GM18861 (cell line): ENCODE measurements around the gene PET100.

ENCODE experiments used
- ATAC-seq: cut with Tn5 transposase; IDR thresholded peaks from one replicate; pipeline ENCODE4 v1.9.1; 2021; ENCODE audit not compliant: unreplicated experiment

The PET100 gene, protein sequence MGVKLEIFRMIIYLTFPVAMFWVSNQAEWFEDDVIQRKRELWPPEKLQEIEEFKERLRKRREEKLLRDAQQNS

DNA sequence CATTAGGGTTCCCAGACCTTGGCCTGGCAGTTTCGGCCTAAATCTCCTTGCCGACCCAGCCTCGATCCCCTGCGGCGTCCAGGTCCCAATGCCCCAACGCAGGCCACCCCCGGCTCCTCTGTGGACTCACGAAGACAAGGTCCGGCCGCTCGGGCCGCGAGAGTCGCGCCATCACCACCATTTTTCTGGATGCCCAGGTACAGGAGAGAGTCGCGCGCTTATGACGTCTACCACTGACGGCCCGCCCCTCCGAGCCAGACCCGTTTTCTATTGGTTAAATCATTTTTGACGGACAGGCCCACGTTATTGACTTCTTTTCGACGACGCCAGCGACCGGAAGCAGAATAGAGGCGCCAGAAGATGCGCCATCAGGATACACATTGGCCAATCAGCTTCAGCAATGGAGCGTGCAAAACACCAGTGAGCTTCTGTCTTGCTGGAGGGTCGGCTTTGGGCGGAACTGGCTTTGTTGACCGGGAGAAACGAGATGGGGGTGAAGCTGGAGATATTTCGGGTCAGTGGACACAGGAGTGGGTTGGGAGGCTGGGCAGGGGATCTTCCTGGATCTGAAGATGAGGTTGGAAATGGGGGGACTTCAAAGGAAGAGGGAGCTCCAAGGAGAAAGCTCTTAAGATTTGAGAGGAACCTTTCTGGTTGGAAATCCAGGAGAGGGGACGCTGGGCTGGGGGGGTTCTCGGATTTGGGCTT, at the start of gene PET100, which contains the start of gene XAB2:
TSS of gene PET100 (plus strand) at position 447 of the 708 bp plus-strand sequence. CDS start at position 488, 41 bp downstream.
TSS of gene XAB2 (minus strand) at position 199 of the 708 bp plus-strand sequence. CDS start at position 181, 18 bp downstream.
- peak; percentile 87 for ATAC-seq

DNA sequence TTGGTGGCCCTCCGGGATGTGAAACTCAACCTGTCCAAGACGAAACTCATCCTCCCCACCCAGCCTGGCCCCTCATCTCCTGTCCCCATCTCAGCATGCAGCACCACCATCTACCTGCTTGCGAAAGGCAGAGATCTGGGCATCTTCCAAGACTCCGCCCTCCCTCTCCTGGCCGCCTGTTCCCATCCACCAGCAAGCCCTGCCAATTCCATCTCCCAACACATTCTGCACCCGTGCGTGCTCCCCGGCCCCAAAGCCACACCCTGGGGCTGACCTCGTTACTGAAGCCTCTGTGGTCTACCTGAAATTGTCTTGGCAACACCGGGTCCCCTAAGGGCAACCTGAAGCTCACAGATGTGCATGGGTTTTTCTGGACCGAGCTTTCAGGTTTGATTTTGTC, 47.1 kb upstream of the PET100 start:
- no peak for ATAC-seq

DNA sequence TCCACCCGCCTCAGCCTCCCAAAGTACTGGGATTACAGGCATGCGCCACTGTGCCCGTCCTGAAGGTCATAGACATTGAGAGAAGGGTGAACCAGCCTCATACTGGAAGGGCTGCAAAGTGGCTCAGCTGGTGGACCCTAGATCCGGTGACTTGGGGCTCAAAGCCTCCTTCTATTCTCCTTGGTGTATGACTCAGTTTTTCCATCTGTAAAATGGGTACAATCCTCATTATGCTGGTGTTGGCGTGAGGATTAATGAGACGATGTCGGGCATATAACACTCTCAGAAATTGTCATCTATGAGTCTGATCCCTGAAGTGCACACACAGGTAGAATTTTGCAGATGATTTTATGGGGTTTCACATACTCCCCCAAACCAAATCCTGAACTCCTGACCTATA, 39.8 kb upstream of the PET100 start:
- no peak for ATAC-seq

DNA sequence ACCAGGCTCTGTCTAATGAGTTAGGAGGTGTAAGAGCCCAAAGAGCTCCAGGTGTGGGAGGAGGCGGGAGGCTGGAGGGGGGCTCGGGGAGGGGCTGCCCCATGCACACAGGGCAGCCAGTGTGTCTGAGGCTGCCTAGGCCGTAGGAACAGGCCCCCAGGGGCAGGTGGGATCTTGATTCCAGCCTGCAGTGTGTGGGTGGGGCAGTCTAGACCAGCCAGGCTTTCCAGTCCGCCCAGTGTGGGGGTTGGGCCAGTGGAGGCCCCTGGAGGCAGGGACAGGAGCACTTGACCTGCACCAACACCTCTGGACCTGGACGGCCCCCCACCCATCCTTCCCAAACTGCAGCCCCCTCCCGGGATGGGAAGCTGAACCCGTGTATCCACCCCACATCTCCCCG, 39.3 kb upstream of the PET100 start:
- ATAC-seq = no peak

GRCh38 chr19:7595466-7596133, 34.0 kb upstream of the PET100 start, which contains the start of gene CAMSAP3:
Gene CAMSAP3, plus strand, starts transcription at chr19:7595863. Its CDS starts 140 bp downstream, at chr19:7596003.
- no peak for ATAC-seq

DNA sequence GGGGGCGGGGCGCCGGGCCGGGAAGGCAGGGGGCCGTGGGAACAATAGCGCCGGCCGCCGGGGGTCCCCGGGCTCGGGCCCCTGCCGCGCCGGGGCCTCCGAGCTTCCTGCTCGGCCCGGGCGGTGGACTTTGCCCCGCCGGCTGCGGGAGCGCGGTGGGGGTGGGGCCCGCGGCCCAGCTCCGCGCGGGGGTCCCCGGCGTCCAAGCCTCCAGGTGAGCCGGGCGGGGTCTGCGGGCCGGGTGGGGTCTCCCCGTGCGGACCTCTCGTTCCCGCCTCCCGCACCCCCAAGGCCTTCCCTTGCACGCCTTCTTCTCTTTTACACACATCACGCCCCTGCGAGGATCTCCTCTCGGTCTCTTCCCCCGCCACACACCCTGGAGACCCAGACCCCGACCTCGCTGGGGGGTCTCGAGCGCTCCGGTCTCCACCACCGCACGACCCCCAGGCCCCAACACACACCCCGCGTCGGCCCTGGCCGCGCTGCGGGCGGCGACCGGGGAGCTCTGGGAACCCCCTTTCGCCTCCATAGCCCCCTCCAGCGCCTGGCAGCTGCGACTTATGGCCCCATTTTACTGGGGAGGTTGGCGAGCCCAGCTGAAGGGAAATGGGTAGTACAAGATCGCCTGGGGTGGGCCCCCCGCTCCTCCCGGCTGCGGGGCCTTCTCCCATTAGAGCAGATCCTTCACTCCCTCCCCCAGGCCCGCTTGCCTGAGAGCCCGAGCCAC, 33.2 kb upstream of the PET100 start:
- ATAC-seq = no peak

DNA sequence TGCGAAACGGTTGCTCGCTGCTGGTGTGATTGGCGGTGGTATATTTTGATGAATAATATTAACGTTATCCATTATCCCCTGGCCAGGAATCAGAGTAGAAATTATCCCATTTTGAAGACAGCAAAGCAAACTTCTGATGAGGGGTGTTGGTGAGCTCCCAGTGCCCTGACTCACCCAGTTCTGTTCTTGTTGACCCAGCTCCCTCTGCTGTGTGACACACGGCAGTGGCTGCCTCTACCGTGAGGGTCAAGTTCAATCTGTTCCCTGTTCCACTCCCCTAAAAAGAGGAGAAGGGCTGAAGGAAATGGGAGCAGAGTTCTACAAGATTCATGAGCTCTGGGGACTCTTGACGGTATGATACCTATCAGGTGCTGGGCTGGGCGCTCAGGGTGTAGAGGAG, 31.9 kb upstream of the PET100 start:
- ATAC-seq = no peak

- ATAC-seq = no peak
These were observed 31.4 kb upstream of the PET100 start for GRCh38 chr19:7598180-7598579.

- no peak for ATAC-seq
These were observed 28.9 kb upstream of the PET100 start for GRCh38 chr19:7600721-7601120.

- ATAC-seq = no peak
These were observed 27.2 kb upstream of the PET100 start for GRCh38 chr19:7602240-7602934.

GRCh38 chr19:7602935-7603497, 26.6 kb upstream of the PET100 start:
- ATAC-seq = no peak

DNA sequence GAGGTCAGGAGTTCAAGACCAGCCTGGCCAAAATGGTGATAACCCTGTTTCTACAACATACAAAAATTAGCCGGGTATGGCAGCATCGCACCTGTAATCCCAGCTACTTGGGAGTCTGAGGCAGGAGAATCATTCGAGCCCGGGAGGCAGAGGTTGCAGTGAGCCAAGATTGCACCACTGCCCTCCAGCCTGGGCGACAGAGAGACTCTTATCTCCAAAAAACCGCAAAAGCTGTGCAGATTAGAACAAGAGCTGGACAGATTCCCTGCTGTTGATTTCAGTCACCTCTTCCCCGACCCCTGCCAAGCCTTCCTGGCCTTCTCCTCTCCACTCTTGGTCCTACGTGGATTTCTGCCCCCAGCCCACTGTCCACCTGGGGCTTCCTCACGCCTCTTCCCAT, 25.7 kb upstream of the PET100 start:
- ATAC-seq = no peak

GRCh38 chr19:7605490-7606222, 23.9 kb upstream of the PET100 start:
- ATAC-seq = no peak

DNA sequence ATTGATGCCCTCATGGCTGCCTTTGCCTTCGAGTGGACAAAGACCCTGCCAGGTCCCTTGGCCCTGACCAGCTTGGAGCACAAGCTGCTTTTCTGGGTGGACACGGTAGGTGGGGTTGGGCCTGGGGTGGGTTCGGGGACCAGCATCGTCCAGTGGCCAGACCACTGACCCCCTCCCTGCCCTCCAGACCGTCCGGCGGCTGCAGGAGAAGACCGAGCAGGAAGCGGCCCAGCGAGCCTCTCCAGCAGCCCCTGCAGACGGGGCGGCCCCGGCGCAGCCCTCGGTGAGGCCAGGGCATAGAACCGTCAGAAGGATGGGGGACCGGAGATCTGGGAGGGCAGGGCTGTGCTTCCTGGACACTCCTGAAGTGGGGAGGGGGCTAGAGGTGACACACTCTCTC, 23.3 kb upstream of the PET100 start:
- ATAC-seq = no peak

DNA sequence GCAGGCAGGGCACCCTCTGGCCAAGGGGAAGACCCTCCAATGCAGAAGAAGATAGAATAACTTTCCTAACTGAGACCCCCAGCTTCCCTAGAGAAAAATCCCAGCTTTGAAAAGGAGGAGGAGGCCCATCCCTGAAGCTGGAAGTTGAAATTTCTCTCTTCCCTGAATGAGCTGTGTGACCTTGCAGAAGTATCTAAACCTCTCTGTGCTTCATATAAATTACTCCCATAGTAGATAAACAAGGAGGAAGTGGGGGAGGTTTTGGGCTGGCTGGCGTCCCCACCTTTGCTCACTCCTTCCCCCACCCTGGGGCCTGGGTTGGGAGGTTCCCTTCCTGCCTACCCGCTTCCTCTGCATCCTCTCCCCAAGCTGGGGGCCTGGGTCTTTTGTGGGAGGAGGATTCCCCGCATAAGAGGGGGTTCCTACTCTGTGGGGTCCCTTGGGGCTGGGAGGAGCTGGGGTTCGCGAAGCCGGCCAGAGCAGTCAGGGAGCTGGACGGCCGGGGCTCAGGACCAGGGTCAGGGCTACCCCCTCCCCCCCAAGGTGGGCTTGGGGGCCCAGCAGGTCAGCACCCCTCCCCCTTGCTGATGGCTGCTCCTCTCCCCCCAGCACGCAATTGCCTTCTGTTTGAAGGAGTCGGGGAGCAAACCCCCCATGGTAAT, 22.2 kb upstream of the PET100 start:
- ATAC-seq = no peak

DNA sequence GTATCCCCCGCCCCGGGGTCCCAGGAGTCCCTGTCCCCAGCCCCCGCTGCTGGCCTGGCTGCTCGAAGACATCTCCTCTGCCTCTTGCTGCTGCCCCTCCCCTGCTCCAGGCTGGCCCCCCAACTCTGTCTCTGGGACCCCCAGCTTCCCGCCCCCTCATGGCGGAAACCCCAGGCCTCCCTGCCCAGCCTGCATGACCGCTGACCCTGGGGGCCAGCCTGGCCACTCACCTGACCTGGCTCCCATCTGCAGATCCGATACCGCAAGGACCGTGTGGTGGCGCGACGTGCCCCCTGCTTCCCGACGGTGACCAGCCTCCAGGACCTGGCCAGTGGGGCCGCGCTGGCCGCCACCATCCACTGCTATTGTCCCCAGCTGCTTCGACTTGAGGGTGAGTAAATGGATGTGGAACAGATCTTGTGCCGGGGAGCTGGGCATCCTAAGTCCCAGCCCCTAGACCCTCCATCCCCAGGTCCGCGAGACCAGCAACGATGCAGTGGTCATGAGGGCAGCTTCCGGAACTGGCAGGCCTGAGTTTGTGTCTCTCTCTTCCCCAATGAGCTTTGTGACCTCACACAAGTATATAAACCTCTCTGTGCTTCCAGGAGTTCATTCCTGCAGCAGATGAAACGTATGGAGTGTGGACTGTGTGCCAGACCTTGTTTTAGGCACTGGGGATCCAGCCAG, 21.6 kb upstream of the PET100 start:
- no peak for ATAC-seq

- no peak for ATAC-seq
These were observed 18.9 kb upstream of the PET100 start for GRCh38 chr19:7610491-7611240.
